A673 (cell line): ENCODE results near the gene EXOC3L1.

Source experiments
- CTCF ChIP-seq: fragments of 300-800, 200-600 bp; sonication (generic); conservative IDR thresholded peaks from 2 replicates; pipeline ENCODE4 v1.5.1; 2017; ENCODE audit warnings: low read depth, mild to moderate bottlenecking, antibody characterized with exemption, low read length, moderate library complexity, mixed read lengths
- EZH2 ChIP-seq: fragments of 200-600 bp; sonication (generic); IDR thresholded peaks from 2 replicates; pipeline ENCODE4 v1.6.1; 2017; ENCODE audit warnings: borderline replicate concordance, low read depth, mild to moderate bottlenecking, mixed read lengths, antibody characterized with exemption, low read length; ENCODE audit not compliant: poor library complexity, severe bottlenecking

- TF ChIP-seq EZH2 (no peak), CTCF (no peak)
These were observed 41.1 kb upstream of the EXOC3L1 start for GRCh38 chr16:67230809-67231660.
